Measurements from ENCODE around the gene SMARCD3. TPM values are rescaled to one million over a fixed set of nuclear protein-coding genes. Genes with fewer than 3 reads are reported as not detected.

Gene SMARCD3
- total RNA-seq, 4 donors from 2014 or later, result 23.6 to 45.1 (median 39.8) TPM

DNA sequence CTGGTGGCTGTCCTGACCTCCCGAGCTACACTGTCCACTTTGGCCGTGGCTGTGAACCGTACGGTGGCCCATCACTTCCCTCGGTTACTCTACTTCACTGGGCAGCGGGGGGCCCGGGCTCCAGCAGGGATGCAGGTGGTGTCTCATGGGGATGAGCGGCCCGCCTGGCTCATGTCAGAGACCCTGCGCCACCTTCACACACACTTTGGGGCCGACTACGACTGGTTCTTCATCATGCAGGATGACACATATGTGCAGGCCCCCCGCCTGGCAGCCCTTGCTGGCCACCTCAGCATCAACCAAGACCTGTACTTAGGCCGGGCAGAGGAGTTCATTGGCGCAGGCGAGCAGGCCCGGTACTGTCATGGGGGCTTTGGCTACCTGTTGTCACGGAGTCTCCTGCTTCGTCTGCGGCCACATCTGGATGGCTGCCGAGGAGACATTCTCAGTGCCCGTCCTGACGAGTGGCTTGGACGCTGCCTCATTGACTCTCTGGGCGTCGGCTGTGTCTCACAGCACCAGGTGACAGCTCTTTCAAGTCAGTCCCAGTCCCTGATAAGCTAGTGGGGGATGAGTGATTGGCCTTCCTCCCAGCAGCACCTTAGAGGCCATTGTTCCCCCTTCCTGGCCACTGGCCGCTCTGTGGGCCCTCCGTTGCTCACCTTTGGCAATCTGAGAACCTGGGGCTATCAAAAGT lies 13.3 kb downstream of the SMARCD3 start:
- Histone ChIP-seq H3K27ac (no peak overlapping the region), H3K36me3 (peaks cover 0 to 56% of the 10 kb centered on the region in 2 donors), H3K4me3 (no peak overlapping the region), H3K4me1 (peaks cover 0 to 27% (median 17%) of the 10 kb centered on the region in 3 donors), H3K9me3 (no peaks in the 10 kb centered on the region), H3K27me3 (no peaks in the 10 kb centered on the region)
- 90% methylated on average over 6 of the region's 28 CpGs; no CpG with 5 or more reads in 1 of the 2 donors for WGBS, 2 donors (ENCODE audit: low coverage in 1 of 2)
- no peak for ATAC-seq
- no peak for TF ChIP-seq POLR2AphosphoS5 (IDR thresholded peaks at IDR 0.05)
- TF ChIP-seq, protein P1, sequence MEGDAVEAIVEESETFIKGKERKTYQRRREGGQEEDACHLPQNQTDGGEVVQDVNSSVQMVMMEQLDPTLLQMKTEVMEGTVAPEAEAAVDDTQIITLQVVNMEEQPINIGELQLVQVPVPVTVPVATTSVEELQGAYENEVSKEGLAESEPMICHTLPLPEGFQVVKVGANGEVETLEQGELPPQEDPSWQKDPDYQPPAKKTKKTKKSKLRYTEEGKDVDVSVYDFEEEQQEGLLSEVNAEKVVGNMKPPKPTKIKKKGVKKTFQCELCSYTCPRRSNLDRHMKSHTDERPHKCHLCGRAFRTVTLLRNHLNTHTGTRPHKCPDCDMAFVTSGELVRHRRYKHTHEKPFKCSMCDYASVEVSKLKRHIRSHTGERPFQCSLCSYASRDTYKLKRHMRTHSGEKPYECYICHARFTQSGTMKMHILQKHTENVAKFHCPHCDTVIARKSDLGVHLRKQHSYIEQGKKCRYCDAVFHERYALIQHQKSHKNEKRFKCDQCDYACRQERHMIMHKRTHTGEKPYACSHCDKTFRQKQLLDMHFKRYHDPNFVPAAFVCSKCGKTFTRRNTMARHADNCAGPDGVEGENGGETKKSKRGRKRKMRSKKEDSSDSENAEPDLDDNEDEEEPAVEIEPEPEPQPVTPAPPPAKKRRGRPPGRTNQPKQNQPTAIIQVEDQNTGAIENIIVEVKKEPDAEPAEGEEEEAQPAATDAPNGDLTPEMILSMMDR (IDR thresholded peaks at IDR 0.05), result no peak
- TF ChIP-seq EP300 (IDR thresholded peaks at IDR 0.05), result no peak
- TF ChIP-seq POLR2A (IDR thresholded peaks at IDR 0.05), result no peak

DNA sequence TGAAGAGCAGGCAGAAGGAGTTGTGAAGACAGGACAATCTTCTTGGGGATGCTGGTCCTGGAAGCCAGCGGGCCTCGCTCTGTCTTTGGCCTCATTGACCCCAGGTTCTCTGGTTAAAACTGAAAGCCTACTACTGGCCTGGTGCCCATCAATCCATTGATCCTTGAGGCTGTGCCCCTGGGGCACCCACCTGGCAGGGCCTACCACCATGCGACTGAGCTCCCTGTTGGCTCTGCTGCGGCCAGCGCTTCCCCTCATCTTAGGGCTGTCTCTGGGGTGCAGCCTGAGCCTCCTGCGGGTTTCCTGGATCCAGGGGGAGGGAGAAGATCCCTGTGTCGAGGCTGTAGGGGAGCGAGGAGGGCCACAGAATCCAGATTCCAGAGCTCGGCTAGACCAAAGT lies 14.7 kb downstream of the SMARCD3 start:
- peak overlapping the region in 3 of 4 donors; percentile 87 to 93 (median 89) for H3K27ac ChIP-seq
- no peaks in the 10 kb centered on the region for H3K9me3 ChIP-seq
- WGBS, 2 donors (ENCODE audit: low coverage in 1 of 2), result 100% methylated on average over 2 of the region's 9 CpGs; no CpG with 5 or more reads in 1 of the 2 donors
- H3K27me3 ChIP-seq, result no peaks in the 10 kb centered on the region
- peaks cover 0 to 42% of the 10 kb centered on the region in 2 donors for H3K36me3 ChIP-seq
- ATAC-seq, result no peak
- TF ChIP-seq POLR2A (IDR thresholded peaks at IDR 0.05) (no peak), EP300 (IDR thresholded peaks at IDR 0.05) (no peak), POLR2AphosphoS5 (IDR thresholded peaks at IDR 0.05) (no peak)
- TF ChIP-seq, protein P1 (IDR thresholded peaks at IDR 0.05), result no peak
- H3K4me3 ChIP-seq, result peak overlapping the region in 1 of 2 donors; percentile 99
- peaks cover 0 to 27% (median 17%) of the 10 kb centered on the region in 3 donors for H3K4me1 ChIP-seq

DNA sequence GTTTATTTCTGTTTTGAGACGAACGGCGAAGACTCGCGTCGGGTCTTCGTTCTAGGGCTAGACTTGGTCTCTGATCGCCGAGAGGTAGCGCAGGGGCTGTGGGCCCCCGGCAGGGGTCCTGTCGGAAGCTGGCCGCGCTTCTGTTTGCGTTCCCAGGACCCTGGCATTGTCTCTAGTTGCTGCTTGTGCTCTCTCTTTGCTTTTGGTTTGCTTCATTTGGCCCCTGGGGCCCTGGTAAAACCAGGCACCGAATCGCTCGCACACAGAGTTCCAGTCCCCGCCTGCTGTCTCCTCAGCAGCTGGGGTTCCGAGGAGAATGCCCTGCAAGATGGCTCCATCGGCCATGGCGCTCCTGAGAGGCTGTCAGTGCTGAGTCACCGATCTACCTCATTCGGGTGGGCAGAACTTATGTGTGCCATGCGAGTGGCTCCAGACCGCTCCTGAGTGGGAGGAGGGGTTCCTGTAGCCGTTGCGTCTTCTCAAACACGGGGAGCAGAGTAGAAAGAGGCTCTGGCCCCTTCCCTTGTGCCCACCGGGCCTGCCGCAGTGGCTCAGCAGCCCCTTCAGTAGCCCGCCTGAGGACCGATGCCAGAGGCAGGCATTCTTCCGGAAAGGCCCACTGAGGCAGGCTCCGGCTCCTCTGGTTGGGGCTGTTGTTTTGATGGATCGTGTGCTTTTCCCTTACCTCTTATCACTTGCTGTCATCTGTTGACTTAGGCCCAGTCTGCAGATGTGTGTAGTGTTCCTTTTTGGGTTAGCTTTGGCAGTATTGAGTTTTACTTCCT lies 15.4 kb downstream of the SMARCD3 start:
- Histone ChIP-seq H3K4me1 (peaks cover 0 to 32% (median 18%) of the 10 kb centered on the region in 3 donors), H3K27ac (peak overlapping the region; percentile 34 to 93 (median 88)), H3K36me3 (peaks cover 0 to 35% of the 10 kb centered on the region in 2 donors), H3K9me3 (no peaks in the 10 kb centered on the region), H3K4me3 (peak overlapping the region; percentile 86 to 99), H3K27me3 (no peaks in the 10 kb centered on the region)
- TF ChIP-seq EP300 (IDR thresholded peaks at IDR 0.05), result no peak
- TF ChIP-seq, protein P1 (IDR thresholded peaks at IDR 0.05), result no peak
- no peak for TF ChIP-seq POLR2A (IDR thresholded peaks at IDR 0.05)
- no peak for TF ChIP-seq POLR2AphosphoS5 (IDR thresholded peaks at IDR 0.05)
- ATAC-seq, result peak; percentile 28
- WGBS, 2 donors (ENCODE audit: low coverage in 1 of 2), result 2 to 47% methylated on average over 3 to 20 of the region's 36 CpGs

DNA sequence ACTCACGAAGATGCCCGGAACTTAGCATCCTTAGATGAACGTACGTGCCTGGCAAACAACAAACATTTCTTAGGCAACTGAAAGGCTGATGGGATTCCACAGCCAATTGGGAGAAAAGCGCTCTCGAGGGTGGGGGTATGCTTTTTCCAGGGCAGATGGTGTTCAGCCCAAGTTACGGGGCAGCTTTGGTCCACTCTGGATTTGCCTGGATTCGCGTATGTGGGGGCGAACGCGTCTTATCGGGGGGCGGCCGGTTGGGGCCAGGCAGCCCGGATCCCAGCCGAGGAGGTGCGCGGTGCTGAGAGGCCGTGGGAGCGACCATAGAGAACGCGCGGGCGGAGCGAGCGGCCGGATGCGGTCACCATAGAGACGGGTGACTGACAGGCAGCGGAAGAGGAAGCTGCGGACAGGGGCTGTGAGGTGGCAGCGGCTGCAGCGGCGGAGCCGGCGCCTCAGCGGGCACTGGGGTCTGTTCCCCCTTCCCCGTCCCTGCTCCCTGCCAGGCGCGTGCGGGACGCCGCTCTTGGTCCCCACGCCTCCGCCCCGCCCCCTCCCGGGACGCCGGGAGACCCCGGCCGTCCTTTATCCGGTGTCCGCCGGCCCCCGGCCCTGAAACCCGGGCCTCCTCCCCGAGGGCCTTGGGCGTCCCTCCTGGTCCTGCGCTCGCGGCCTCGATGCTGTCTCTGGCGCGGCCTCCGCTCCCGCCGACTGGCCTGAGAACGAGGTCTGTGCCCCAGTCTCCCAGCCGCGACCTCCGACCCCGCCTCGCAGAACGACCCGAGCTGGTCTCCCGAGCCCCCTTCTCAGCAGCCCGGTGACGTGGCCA lies 16.2 kb downstream of the SMARCD3 start, which contains the start of gene CHPF2:
Gene CHPF2, plus strand, starts transcription at position 393 of the 826 bp plus-strand sequence. CDS start 1,529 bp downstream, outside the sequence.
- ATAC-seq, result peak; percentile 97
- TF ChIP-seq EP300 (IDR thresholded peaks at IDR 0.05) (no peak), POLR2A (IDR thresholded peaks at IDR 0.05) (peak; percentile 77 to 78), POLR2AphosphoS5 (IDR thresholded peaks at IDR 0.05) (peak; percentile 73)
- TF ChIP-seq, protein P1 (IDR thresholded peaks at IDR 0.05), result no peak
- Histone ChIP-seq H3K4me1 (peaks cover 0 to 38% (median 22%) of the 10 kb centered on the region in 3 donors), H3K9me3 (no peaks in the 10 kb centered on the region), H3K4me3 (peak within 1 kb of the TSS; percentile 86 to 99), H3K27me3 (no peaks in the 10 kb centered on the region), H3K36me3 (peaks cover 0 to 27% of the 10 kb centered on the region in 2 donors), H3K27ac (peak within 1 kb of the TSS; percentile 37 to 93 (median 88))
- 0% methylated on average over 1 to 11 of the region's 79 CpGs for WGBS, 2 donors (ENCODE audit: low coverage in 1 of 2)

Data from gastroesophageal sphincter (tissue), 4 donors.